ENCODE results near the gene FGF10. TPM values are rescaled to one million over a fixed set of nuclear protein-coding genes. Genes with fewer than 3 reads are reported as not detected.

Gene FGF10
- total RNA-seq, 2 experiments from 2014 or later, result not detected

DNA sequence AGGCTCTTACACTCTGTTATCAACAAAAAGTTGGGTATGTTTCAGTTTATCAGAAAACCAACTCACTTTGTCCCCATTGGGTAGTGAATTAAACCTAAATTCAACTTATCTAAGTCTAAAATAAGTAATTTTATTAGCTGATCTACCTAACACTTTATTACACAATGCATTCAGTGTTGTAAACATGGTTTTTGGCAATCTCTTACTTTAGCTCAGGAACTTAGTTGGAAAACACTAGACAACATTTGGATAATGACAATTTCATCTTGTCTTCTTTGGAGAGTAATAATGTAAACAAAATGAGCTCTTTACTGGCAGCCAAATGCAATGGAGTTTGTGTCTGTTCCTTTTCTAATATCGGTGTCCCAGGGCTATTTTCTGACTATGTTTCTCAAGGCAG is 33.0 kb downstream of the FGF10 start:
- Histone ChIP-seq H3K79me2 (ENCODE audit: insufficient read depth, low read depth, low read length) (no peaks in the 10 kb centered on the region), H4K20me1 (ENCODE audit: insufficient read depth, low read length) (no peaks in the 10 kb centered on the region), H3K9me3 (ENCODE audit: low read length) (no peaks in the 10 kb centered on the region), H3K4me2 (ENCODE audit: low read length) (no peak overlapping the region), H3K4me1 (ENCODE audit: insufficient read depth, low read length, poor library complexity, severe bottlenecking) (no peaks in the 10 kb centered on the region), H2AFZ (ENCODE audit: low read length) (no peak overlapping the region), H3K27ac (ENCODE audit: low read depth, low read length, poor library complexity, severe bottlenecking) (no peak overlapping the region), H3K9me2 (ENCODE audit: insufficient read depth, low read length) (no peaks in the 10 kb centered on the region), H3K4me3 (ENCODE audit: low read depth, low read length, poor library complexity, severe bottlenecking) (no peak overlapping the region), H3K36me3 (ENCODE audit: insufficient read depth, low read length) (no peaks in the 10 kb centered on the region)
- ChIA-PET CTCF (ENCODE audit: unreplicated experiment) (interaction anchor here (0.8 kb wide), 1 partner anchor 23 kb away, joined by 3 read pairs; no protein-coding TSS in a partner anchor), POLR2A (interaction anchor here (0.7 to 0.9 kb wide), 2 partner anchors 11 to 21 kb away, joined by 3 read pairs; no protein-coding TSS in a partner anchor)
- BruUV-seq (replicated peaks), result no TSS peak
- no peak for DNase-seq (ENCODE audit: low spot score)
- intact Hi-C loops (cut with micrococcal nuclease; ENCODE audit: unreplicated experiment), result no loop called here
- TF ChIP-seq EZH2phosphoT487 (IDR thresholded peaks at IDR 0.05; ENCODE audit: borderline replicate concordance, low read depth, low read length), result no peak
- TF ChIP-seq, protein P1, sequence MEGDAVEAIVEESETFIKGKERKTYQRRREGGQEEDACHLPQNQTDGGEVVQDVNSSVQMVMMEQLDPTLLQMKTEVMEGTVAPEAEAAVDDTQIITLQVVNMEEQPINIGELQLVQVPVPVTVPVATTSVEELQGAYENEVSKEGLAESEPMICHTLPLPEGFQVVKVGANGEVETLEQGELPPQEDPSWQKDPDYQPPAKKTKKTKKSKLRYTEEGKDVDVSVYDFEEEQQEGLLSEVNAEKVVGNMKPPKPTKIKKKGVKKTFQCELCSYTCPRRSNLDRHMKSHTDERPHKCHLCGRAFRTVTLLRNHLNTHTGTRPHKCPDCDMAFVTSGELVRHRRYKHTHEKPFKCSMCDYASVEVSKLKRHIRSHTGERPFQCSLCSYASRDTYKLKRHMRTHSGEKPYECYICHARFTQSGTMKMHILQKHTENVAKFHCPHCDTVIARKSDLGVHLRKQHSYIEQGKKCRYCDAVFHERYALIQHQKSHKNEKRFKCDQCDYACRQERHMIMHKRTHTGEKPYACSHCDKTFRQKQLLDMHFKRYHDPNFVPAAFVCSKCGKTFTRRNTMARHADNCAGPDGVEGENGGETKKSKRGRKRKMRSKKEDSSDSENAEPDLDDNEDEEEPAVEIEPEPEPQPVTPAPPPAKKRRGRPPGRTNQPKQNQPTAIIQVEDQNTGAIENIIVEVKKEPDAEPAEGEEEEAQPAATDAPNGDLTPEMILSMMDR (conservative IDR thresholded peaks at IDR 0.05; ENCODE audit: low read length), result no peak

DNA sequence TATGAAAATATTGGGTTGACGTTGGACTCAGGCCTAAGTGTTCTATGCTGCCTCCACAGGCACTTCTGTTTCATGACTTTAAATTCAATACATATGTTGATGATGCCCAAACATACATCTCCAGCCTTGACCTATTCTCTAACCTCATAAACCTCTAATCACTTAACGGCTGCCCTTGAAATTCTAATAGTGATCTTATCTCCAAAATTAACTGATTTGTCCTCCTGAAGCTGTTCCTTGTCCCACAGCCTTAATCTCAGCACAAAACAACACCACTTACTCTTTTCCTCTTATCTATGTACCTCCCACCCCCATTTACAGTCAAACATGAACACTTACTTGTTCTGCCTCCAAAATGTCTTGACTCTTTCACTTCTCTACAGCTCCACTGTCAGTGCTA is 43.3 kb downstream of the FGF10 start:
- ChIA-PET POLR2A (interaction anchor here (1.2 kb wide), 1 partner anchor 21 kb away, joined by 3 read pairs; no protein-coding TSS in a partner anchor), CTCF (ENCODE audit: unreplicated experiment) (no interaction called here)
- Histone ChIP-seq H4K20me1 (ENCODE audit: insufficient read depth, low read length) (no peaks in the 10 kb centered on the region), H3K9me2 (ENCODE audit: insufficient read depth, low read length) (no peaks in the 10 kb centered on the region), H2AFZ (ENCODE audit: low read length) (no peak overlapping the region), H3K36me3 (ENCODE audit: insufficient read depth, low read length) (no peaks in the 10 kb centered on the region), H3K79me2 (ENCODE audit: insufficient read depth, low read depth, low read length) (no peaks in the 10 kb centered on the region), H3K4me2 (ENCODE audit: low read length) (no peak overlapping the region), H3K4me3 (ENCODE audit: low read depth, low read length, poor library complexity, severe bottlenecking) (no peak overlapping the region), H3K9me3 (ENCODE audit: low read length) (no peaks in the 10 kb centered on the region), H3K4me1 (ENCODE audit: insufficient read depth, low read length, poor library complexity, severe bottlenecking) (no peaks in the 10 kb centered on the region), H3K27ac (ENCODE audit: low read depth, low read length, poor library complexity, severe bottlenecking) (no peak overlapping the region)
- TF ChIP-seq EZH2phosphoT487 (IDR thresholded peaks at IDR 0.05; ENCODE audit: borderline replicate concordance, low read depth, low read length), result no peak
- TF ChIP-seq, protein P1 (conservative IDR thresholded peaks at IDR 0.05; ENCODE audit: low read length), result no peak
- no peak for DNase-seq (ENCODE audit: low spot score)
- BruUV-seq (replicated peaks), result no TSS peak
- intact Hi-C loops (cut with micrococcal nuclease; ENCODE audit: unreplicated experiment), result loop anchor here (10.0 kb wide), 1 partner anchor 59 kb away; no protein-coding TSS in a partner anchor

DNA sequence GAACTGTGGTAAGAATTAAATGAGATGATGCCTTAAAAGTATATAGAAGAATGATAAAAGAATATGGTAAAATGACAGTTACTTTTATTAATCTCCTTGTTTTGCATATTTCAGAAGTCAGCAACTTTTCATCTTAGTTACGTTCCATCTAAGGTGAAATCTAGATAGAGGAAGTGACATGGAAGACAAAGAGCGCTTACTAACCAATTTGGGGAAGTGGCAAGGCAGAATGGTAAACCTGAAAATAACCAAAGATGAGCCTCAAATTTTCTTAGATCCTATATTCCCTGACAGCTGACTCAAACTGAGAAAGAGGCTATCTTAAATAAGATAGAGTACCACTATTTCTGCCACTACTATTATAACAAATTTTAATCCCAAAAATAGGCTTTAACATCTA is 52.5 kb downstream of the FGF10 start:
- intact Hi-C loops (cut with micrococcal nuclease; ENCODE audit: unreplicated experiment), result no loop called here
- H3K4me3 ChIP-seq (ENCODE audit: low read depth, low read length, poor library complexity, severe bottlenecking), result no peak overlapping the region
- H3K36me3 ChIP-seq (ENCODE audit: insufficient read depth, low read length), result no peaks in the 10 kb centered on the region
- H3K4me1 ChIP-seq (ENCODE audit: insufficient read depth, low read length, poor library complexity, severe bottlenecking), result no peaks in the 10 kb centered on the region
- TF ChIP-seq, protein P1 (conservative IDR thresholded peaks at IDR 0.05; ENCODE audit: low read length), result no peak
- no peak for TF ChIP-seq EZH2phosphoT487 (IDR thresholded peaks at IDR 0.05; ENCODE audit: borderline replicate concordance, low read depth, low read length)
- H3K79me2 ChIP-seq (ENCODE audit: insufficient read depth, low read depth, low read length), result no peaks in the 10 kb centered on the region
- H2AFZ ChIP-seq (ENCODE audit: low read length), result no peak overlapping the region
- ChIA-PET POLR2A (interaction anchor here (0.7 kb wide), 1 partner anchor 12 kb away, joined by 3 read pairs; no protein-coding TSS in a partner anchor), CTCF (ENCODE audit: unreplicated experiment) (no interaction called here)
- no peaks in the 10 kb centered on the region for H3K9me2 ChIP-seq (ENCODE audit: insufficient read depth, low read length)
- H3K4me2 ChIP-seq (ENCODE audit: low read length), result no peak overlapping the region
- no peak for DNase-seq (ENCODE audit: low spot score)
- H4K20me1 ChIP-seq (ENCODE audit: insufficient read depth, low read length), result no peaks in the 10 kb centered on the region
- H3K9me3 ChIP-seq (ENCODE audit: low read length), result no peaks in the 10 kb centered on the region
- BruUV-seq (replicated peaks), result no TSS peak
- no peak overlapping the region for H3K27ac ChIP-seq (ENCODE audit: low read depth, low read length, poor library complexity, severe bottlenecking)
